HG02852 (cell line): ENCODE results near the gene TTLL11.
"Not testable (repeated sequence)": the region's sequence is repeated elsewhere in the genome, so short reads cannot be mapped to it uniquely, and the experiment has no call there.

Experiments
- ATAC-seq: cut with Tn5 transposase; IDR thresholded peaks from one replicate; pipeline ENCODE4 v1.9.1; 2021; ENCODE audit warnings: mild to moderate bottlenecking, moderate library complexity; ENCODE audit not compliant: unreplicated experiment

Gene TTLL11

DNA sequence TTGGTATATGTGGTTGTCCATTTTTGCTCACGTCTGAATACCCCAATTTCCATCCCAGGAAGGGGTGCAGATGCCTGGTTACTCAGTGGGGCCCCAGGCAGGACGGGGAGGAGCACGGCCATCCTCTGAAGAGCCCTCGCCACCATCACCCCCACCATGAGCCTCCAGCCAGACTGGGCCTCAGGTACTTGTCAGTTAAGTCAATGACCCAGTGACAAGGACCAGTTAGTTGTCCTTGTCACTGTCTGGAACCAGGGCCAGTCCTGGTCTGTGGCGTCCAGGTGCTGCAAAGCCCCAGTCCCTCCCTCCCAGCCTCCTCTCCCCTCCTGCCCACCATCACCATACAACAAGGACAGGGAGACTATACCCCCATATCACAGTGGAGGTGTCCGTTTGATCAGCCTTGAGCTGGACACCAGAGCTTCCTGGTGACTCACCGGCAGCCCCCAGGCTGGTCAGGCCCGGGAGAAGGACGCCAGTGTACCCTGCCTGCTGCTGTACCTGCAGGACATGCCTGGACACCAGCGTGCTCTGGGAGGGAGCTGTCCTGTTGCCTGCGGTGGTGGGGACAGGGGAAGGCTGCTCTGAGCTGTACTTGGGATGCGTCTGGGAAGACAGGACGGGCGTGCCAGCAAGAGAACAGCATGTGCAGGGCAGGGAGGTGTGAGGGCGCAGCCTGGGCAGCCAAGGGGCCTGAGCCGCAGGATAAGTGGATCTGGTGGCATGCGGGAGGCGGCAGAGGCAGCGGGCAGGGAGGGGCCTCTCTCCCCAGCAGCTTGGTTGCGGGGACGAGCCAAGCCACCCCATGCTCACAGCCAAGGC, 32.6 kb upstream of the TTLL11 start:
- no peak for ATAC-seq

DNA sequence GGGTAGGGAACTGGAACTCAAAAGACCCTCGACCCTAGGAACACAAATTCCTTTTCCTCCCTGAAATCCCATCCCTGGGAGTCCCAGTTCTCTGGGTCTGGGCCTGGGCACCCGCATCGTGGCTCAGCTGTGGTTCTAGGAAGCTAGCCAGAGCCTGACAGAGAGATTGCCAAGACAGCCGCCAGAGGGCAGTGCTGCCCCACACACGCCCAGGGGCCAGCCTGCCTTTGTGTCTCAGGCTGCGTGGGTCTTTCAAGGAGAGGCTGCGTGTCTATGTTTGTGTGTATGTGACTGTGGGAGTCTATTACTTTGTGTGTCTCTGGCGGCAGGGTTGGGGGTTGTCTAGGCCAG, 32.0 kb upstream of the TTLL11 start:
- peak; percentile 76 for ATAC-seq

GRCh38 chr9:122124528-122124927, 31.4 kb upstream of the TTLL11 start:
- ATAC-seq: no peak

DNA sequence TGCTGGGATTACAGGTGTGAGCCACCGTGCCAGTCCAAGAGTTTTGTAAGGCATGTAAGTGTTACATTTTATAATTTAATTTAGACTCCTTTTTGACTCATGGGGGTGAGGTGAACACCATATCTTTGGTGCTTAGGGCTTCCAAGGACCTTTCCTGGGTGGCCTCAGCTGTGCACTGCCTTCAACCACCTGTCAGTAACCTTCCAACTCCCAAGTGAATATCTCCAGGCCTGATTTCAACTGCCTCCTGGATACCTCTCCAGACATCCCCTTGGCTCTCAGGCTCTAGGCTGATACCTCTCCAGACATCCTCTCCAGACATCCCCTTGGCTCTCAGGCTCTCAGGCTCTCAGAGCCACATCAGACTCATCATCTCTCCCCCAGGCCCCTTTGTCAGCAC, 30.9 kb upstream of the TTLL11 start:
- no peak for ATAC-seq

- ATAC-seq: no peak
These were observed 30.0 kb upstream of the TTLL11 start for GRCh38 chr9:122122903-122123632.

- no peak for ATAC-seq
These were observed 29.4 kb upstream of the TTLL11 start for GRCh38 chr9:122122468-122122867.

- ATAC-seq: no peak
These were observed 28.8 kb upstream of the TTLL11 start for GRCh38 chr9:122121931-122122330.

- ATAC-seq: no peak
These were observed 28.3 kb upstream of the TTLL11 start for GRCh38 chr9:122121391-122121790.

GRCh38 chr9:122120316-122121071, 27.4 kb upstream of the TTLL11 start:
- ATAC-seq: no peak

DNA sequence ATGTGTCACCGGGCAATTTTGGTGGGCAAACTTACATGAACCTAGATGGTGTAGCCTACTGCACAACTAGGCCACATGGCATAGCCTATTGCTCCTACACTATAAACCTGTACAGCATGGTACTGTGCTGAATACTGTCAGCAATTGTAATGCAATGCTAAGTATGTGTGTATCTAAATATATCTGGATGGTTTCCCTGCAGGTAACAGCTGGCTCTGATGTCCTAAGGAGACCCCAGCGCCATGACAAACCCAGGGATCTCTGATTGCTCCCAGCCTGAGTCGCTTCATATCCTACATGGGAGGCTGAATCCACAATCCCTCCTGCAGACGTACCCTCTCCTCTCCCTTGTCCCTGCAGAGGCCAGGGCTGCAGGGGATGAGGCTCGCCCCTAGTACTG, 26.6 kb upstream of the TTLL11 start:
- ATAC-seq: no peak

DNA sequence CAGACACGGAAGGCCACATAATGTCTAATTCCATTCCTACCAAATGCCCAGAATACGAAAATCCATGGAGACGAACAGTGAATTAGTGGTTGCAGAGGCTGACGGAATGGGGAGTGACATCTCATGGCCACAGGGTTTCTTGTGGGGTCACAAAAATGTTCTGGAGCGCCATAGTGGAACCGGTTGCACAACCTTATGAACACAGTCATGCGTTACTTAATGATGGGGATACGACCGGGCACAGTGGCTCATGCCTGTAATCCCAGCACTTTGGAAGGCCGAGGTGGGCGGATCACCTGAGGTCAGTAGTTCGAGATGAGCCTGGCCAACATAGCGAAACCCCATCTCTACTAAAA, 26.0 kb upstream of the TTLL11 start:
- ATAC-seq: no peak

- ATAC-seq: no peak
These were observed 25.4 kb upstream of the TTLL11 start for GRCh38 chr9:122118343-122119165.

DNA sequence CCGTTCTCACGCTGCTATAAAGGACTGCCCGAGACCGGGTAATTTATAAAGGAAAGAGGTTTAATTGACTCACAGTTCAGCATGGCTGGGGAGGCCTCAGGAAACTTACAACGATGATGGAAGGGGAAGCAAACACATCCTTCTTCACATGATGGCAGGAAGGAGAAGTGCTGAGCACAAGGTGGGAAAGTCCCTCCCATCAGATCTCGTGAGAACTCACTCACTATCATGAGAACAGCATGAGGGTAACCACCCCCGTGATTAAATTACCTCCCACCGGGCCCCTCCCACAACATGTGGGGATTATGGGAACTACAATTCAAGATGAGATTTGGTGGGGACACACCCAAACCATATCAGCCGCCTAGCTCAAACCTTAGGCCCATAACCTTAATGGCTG, 24.1 kb upstream of the TTLL11 start:
- ATAC-seq: not testable (repeated sequence)

DNA sequence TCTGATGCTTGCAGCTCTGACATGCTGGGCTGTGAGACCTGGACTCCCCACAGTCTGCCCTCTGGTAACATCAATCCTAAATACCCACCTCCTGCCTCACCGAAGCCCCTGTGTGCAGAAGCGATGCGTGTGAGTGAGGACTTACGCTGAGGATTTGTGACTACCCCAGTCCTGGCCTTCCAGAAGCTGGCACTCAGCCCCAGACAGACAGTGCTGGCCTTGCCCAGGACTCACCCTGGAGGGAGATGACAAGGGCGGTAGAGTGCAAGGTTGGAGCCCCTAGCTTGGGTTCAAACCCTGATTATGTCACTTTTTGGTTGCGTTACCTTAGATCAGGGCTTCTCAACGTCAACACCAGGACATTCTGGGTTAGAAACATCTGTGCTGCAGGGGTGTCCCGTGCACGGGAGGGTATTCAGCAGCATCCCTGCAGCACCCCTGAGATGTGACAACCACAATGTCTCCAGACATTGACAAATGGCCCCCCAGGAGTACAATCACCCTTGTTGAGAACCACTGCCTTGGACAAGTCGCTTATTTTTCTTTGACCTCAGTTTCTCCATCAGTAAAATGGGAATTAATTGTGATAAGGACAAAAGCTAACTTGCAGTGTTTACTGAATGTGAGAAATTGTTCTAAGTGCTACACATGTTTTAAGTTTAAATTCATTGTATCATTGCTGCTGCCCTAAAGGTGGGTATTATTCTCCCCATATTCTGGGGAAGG, 23.5 kb upstream of the TTLL11 start:
- no peak for ATAC-seq

GRCh38 chr9:122116040-122116439, 22.9 kb upstream of the TTLL11 start:
- ATAC-seq: no peak

DNA sequence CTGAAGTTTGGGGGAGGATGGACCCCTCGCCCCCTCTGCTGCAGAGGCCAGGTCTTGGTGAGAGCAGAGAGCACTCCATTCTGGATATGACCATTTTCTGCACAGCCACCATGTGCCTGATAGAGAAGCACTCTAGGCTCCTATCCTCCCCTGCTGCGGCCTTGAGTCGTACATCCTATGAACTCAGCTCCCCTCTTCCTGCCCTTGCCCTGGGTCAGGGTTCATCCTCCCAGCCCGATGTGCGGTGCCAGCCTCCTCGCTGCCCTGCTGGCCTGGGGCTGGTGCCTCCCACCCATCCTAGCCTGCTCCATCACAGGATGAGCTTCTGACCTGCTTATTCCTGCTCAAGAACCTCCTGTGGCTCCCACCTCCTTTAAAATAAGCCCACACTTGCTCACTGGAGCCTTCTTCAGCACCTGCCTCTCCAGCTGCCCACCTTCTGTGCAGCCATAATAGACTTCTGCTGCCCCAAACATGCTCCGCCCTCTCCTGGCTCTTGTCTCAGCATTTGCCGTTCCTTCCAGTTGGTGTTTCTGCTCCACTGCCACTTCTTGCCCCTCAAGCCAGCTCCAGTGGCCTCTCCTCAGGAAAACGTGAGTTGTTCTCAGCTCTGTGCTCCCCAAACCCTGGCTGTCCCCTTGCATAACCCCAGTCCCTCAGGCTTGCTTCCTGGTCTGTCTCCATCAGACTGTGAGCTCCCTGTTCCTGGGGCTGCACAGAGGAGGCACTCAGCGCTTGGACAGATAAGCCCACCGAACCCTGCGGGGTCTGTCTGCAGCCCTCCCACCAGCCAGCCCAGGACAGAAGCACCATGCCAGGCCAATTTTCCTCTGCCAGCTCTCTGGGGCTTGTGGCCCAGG, 22.3 kb upstream of the TTLL11 start:
- ATAC-seq: no peak

GRCh38 chr9:122113574-122113973, 20.5 kb upstream of the TTLL11 start:
- no peak for ATAC-seq

DNA sequence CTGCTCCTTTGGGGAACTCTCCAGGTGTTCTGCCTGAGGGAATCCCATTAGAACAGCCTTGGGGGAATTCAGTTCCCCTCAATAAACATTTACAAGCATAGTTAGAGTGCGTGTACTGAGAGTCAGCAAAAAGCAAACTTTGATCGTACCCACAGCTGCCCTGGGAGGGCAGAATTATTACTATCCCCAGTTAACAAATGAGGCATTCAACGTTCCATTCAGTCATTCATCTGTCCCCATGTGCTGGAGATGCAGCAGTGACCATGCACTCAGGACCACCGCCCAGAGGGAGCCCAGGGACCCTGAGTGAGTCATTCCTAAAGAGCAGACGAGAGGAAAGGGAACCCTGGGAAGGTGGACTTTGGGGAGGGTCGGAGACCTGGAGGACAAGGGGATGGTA, 19.1 kb upstream of the TTLL11 start:
- no peak for ATAC-seq

DNA sequence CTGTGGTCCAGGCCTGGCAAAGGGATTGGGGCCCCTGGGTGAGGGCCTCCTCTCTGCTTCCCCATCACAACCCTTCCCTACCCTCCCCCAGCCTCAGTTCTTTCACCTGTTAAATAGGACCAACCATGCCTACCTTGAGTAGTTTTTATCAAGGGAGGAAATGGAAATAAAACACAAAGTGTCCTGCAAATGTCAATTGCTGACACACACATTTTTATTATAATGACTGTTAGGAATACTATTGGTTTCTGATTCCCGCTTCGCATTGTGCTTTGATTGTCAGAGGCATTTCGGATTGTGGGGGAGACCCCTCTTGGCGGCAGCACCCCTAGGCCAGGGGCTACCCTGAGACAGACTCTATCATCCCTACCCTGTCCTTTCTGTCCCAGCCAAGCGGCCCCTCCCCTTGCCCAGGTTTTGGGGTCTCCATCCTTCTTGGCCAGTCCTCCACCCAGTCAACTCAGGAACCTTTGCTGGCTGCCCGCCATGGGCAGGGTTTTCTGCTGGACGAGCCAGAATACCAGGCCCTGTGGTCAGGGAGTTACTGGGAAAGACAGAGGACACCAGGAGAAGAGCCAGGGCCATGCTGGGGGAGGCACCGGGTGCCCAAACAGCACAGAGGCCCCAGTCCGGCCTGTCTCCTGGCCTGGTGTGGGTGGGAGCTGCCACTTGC, 18.4 kb upstream of the TTLL11 start:
- no peak for ATAC-seq
